Tibial nerve (tissue), 3 donors: Measurements from ENCODE around the gene OTOS.

Experiments used
- POLR2A ChIP-seq, 2 donors: fragments of 450-650 bp; IDR thresholded peaks; one replicate each; pipeline ENCODE4 v1.6.1; 2017; ENCODE audit warnings: antibody characterized with exemption in 2 of 2, mild to moderate bottlenecking in 2 of 2, moderate library complexity in 2 of 2
- TF ChIP-seq, protein P1 (sequence below), 5 experiments: fragments of 200-600 bp in 3 of 5; fragments of 450-650 bp in 2 of 5; sonication (generic) in 3 of 5; IDR thresholded peaks; one replicate each; pipeline ENCODE4 v1.5.1; 2016 to 2019; ENCODE audit warnings: antibody characterized with exemption in 5 of 5, mild to moderate bottlenecking in 3 of 5, moderate library complexity in 2 of 5

DNA sequence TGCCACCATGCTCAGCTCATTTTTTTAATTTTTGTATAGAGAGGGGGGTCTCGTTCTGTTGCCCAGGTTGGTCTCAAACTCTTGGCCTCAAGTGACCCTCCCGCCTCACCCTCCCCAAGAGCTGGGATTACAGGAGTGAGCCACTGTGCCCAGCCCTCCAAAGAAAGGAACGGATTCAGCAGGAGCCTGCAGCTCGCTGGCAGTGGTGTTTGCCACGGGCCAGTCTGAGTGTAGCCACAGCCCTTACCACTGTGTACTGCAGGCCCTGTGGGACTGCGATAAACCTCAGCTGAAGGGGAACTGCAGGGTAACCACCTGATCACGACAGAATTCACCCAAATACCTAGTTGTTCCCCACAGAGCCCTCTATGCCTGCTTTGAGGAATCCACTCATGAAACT is 11.1 kb downstream of the OTOS start:
- TF ChIP-seq, protein P1, sequence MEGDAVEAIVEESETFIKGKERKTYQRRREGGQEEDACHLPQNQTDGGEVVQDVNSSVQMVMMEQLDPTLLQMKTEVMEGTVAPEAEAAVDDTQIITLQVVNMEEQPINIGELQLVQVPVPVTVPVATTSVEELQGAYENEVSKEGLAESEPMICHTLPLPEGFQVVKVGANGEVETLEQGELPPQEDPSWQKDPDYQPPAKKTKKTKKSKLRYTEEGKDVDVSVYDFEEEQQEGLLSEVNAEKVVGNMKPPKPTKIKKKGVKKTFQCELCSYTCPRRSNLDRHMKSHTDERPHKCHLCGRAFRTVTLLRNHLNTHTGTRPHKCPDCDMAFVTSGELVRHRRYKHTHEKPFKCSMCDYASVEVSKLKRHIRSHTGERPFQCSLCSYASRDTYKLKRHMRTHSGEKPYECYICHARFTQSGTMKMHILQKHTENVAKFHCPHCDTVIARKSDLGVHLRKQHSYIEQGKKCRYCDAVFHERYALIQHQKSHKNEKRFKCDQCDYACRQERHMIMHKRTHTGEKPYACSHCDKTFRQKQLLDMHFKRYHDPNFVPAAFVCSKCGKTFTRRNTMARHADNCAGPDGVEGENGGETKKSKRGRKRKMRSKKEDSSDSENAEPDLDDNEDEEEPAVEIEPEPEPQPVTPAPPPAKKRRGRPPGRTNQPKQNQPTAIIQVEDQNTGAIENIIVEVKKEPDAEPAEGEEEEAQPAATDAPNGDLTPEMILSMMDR (IDR thresholded peaks at IDR 0.05): no peak
- TF ChIP-seq POLR2A (IDR thresholded peaks at IDR 0.05): no peak
